ENCODE results near the gene GPR157. TPM values are rescaled to one million over a fixed set of nuclear protein-coding genes. Genes with fewer than 3 reads are reported as not detected.

GPR157 gene
- total RNA-seq, 6 experiments from 2014 or later = 5.6 to 12.5 (median 7.0) TPM

DNA sequence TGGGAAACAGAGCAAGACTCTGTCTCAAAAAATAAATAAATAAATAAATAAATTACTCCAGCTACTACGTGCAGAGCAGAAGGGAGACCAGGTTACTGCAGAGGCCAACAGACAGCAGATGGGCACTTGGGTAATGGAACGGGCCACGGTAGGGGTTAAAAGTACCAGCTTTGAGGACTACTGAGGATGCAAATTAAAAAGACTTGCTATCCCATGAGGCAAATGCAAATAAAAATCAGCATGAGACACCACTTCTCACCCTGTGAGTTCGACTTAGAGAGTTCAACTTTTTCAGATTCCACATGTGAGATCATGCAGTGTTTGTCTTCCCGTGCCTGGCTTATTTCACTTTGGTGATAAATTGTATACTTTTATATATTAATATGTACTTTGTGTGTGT lies 66.1 kb downstream of the GPR157 start:
- Histone ChIP-seq H3K27ac (no peak overlapping the region), H3K36me3 (no peaks in the 10 kb centered on the region), H3K9me3 (no peaks in the 10 kb centered on the region), H3K27me3 (no peaks in the 10 kb centered on the region), H3K4me3 (no peak overlapping the region), H3K4me1 (no peaks in the 10 kb centered on the region)
- ATAC-seq = no peak
- DNase-seq = no peak
- 72% methylated on average over 4 of the region's 5 CpGs for WGBS (ENCODE audit: insufficient coverage, low coverage, low lambda C conversion rate, missing lambda C conversion rate)
- intact Hi-C loops (cut with DNase I) = no loop called here
- no peak for TF ChIP-seq POLR2A (IDR thresholded peaks at IDR 0.05)
- TF ChIP-seq, protein P1, sequence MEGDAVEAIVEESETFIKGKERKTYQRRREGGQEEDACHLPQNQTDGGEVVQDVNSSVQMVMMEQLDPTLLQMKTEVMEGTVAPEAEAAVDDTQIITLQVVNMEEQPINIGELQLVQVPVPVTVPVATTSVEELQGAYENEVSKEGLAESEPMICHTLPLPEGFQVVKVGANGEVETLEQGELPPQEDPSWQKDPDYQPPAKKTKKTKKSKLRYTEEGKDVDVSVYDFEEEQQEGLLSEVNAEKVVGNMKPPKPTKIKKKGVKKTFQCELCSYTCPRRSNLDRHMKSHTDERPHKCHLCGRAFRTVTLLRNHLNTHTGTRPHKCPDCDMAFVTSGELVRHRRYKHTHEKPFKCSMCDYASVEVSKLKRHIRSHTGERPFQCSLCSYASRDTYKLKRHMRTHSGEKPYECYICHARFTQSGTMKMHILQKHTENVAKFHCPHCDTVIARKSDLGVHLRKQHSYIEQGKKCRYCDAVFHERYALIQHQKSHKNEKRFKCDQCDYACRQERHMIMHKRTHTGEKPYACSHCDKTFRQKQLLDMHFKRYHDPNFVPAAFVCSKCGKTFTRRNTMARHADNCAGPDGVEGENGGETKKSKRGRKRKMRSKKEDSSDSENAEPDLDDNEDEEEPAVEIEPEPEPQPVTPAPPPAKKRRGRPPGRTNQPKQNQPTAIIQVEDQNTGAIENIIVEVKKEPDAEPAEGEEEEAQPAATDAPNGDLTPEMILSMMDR (IDR thresholded peaks at IDR 0.05) = no peak

DNA sequence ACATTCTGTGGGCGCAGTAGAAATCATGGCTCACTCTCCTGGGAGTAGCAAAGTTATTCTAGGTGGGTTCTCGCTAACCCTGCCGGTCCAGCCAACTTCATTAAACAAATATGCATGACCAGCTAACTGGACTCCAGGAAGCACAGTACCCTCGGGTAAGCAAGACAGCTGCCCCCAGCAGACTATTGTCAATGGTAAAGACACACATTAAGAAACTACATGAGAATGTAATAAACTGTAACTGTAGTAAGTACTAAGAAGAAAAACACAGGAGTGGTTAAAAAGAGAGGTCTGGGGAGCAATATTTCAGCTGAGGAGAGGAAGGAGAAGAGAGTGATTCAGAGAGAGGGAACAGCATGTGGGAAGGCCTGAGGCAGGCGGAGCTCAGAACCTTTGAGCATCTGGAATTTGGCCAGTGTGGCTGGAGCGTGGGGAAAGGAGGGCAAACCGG lies 66.9 kb downstream of the GPR157 start:
- no peaks in the 10 kb centered on the region for H3K9me3 ChIP-seq
- 46% methylated on average over 7 of the region's 7 CpGs for WGBS (ENCODE audit: insufficient coverage, low coverage, low lambda C conversion rate, missing lambda C conversion rate)
- no peaks in the 10 kb centered on the region for H3K36me3 ChIP-seq
- intact Hi-C loops (cut with DNase I) = no loop called here
- TF ChIP-seq POLR2A (IDR thresholded peaks at IDR 0.05) = no peak
- TF ChIP-seq, protein P1 (IDR thresholded peaks at IDR 0.05) = no peak
- ATAC-seq (peak in 2 of 4 donors; percentile 18 to 19), DNase-seq (peak in 1 of 3 donors; percentile 9)
- no peaks in the 10 kb centered on the region for H3K27me3 ChIP-seq
- H3K27ac ChIP-seq = no peak overlapping the region
- H3K4me1 ChIP-seq = no peaks in the 10 kb centered on the region
- no peak overlapping the region for H3K4me3 ChIP-seq

DNA sequence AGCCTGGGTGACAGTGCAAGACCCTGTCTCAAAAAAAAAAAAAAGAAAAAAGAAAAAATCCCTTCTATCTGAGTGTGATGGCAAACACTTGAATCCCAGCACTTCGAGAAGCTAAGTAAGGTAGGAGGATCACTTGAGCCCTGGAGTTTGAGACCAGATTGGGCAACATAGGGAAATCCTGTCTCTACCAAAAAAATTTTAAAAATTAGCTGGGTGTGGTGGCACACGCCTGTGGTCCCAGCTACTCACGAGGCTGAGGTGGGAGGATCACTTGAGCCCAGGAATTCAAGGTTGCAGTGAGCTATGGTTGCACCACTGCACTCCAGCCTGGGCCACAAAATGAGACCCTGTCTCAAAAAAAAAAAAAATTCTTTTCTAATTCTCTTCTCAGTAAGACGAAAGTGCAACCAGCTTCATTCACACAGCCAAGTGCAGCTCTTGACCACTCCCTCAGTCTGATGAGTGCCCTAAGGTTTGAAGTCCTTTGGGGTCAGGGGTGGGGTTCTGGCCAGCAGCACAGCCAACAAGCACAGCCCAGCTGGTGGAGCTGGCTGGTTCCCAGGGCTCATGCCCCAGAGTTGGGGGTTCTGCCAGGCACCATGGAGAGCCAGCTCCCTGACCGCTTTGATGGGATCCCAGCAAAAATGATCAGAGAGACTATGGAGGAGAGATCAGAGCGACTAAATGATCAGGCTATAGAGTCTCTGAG lies 67.5 kb downstream of the GPR157 start:
- WGBS (ENCODE audit: insufficient coverage, low coverage, low lambda C conversion rate, missing lambda C conversion rate) = 51% methylated on average over 5 of the region's 6 CpGs

DNA sequence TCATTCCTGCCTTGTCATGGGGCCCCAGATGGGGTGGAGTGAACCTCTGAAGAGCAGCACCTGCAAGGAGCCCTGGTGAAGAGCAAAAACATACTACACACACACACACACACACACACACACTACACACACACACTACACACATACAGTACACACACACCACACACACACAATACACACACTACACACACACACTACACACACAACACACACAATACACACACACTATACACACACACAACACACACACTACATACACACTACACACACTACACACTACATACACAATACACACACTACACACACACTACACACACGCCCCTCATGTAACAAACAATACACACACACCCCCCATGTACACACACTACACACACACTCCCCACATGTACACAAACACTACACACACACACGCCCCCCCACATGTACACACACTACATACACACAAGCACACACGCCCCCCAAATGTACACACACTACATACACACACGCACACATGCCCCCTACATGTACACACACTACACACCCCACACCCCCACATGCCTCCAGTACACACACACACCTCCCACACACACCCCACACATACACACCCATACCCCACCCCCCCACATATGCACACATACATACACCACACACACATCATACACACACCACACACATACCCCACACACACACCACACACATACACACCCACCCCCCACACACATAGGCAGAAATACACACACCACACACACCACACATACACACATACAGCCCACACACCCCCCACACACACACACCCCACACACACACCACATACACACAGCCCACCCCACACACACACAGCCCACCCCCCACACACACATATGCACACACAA lies 68.8 kb downstream of the GPR157 start:
- Histone ChIP-seq H3K4me3 (no peak overlapping the region), H3K4me1 (no peaks in the 10 kb centered on the region), H3K27ac (no peak overlapping the region), H3K9me3 (no peaks in the 10 kb centered on the region), H3K36me3 (no peaks in the 10 kb centered on the region), H3K27me3 (no peaks in the 10 kb centered on the region)
- WGBS (ENCODE audit: insufficient coverage, low coverage, low lambda C conversion rate, missing lambda C conversion rate) = 65% methylated on average over 4 of the region's 4 CpGs
- no peak for DNase-seq
- ATAC-seq = no peak
- intact Hi-C loops (cut with DNase I) = no loop called here
- TF ChIP-seq, protein P1 (IDR thresholded peaks at IDR 0.05) = no peak
- TF ChIP-seq POLR2A (IDR thresholded peaks at IDR 0.05) = no peak

More for the DNA sequence above, 67.5 kb downstream of the GPR157 start:
- H3K4me1 ChIP-seq = no peaks in the 10 kb centered on the region
- H3K36me3 ChIP-seq = no peaks in the 10 kb centered on the region
- DNase-seq (no peak), ATAC-seq (peak; percentile 39 to 59 (median 50))
- intact Hi-C loops (cut with DNase I) = no loop called here
- no peaks in the 10 kb centered on the region for H3K27me3 ChIP-seq
- no peak overlapping the region for H3K4me3 ChIP-seq
- no peak overlapping the region for H3K27ac ChIP-seq
- no peaks in the 10 kb centered on the region for H3K9me3 ChIP-seq
- no peak for TF ChIP-seq POLR2A (IDR thresholded peaks at IDR 0.05)
- TF ChIP-seq, protein P1 (IDR thresholded peaks at IDR 0.05) = no peak

Measured in right lobe of liver (tissue), 6 donors.